Activated CD8-positive, alpha-beta T cell treated with anti-CD3 and anti-CD28 coated beads for 36 hours (primary cell): ENCODE results near the gene PIGW. TPM values are rescaled to one million over a fixed set of nuclear protein-coding genes. Genes with fewer than 3 reads are reported as not detected.
A peak's percentile ranks its signal among the peaks of the same experiment; 100 is the strongest.

Experiments
- ATAC-seq: fragments of 200-7000 bp; cut with Tn5 transposase; one replicate; pipeline ENCODE4 v1.10.0; 2021; ENCODE audit warnings: mild to moderate bottlenecking, moderate library complexity
- CTCF ChIA-PET: fragments of 350-600 bp; sonication (Branson Sonifier 250); formaldehyde crosslinking; loops from one replicate; lab custom pipeline; 2021; ENCODE audit warnings: antibody characterized with exemption; lab: Charles Lee
- POLR2A ChIA-PET: fragments of 350-600 bp; sonication (Branson Sonifier 250); formaldehyde crosslinking; loops from one replicate; lab custom pipeline; 2021; ENCODE audit warnings: antibody characterized with exemption; lab: Charles Lee
- DNase-seq: peaks from one replicate; pipeline ENCODE4 v3.0.0-alpha.2; 2020
- H3K27ac Mint-ChIP-seq: one replicate; pipeline ENCODE4 v1.8.0; 2021; ENCODE audit warnings: mild to moderate bottlenecking, mixed read lengths
- H3K27me3 Mint-ChIP-seq: one replicate; pipeline ENCODE4 v1.8.0; 2021; ENCODE audit warnings: mixed read lengths
- H3K36me3 Mint-ChIP-seq: one replicate; pipeline ENCODE4 v1.8.0; 2021; ENCODE audit warnings: low read depth, mixed read lengths
- H3K4me1 Mint-ChIP-seq: one replicate; pipeline ENCODE4 v1.8.0; 2021; ENCODE audit warnings: low read depth, mixed read lengths
- H3K4me3 Mint-ChIP-seq: one replicate; pipeline ENCODE4 v1.8.0; 2021; ENCODE audit warnings: mild to moderate bottlenecking, moderate library complexity, mixed read lengths
- H3K9me3 Mint-ChIP-seq: one replicate; pipeline ENCODE4 v1.8.0; 2021; ENCODE audit warnings: mixed read lengths
- CTCF ChIP-seq: fragments of 200-600 bp; IDR thresholded peaks from one replicate; pipeline ENCODE4 v1.8.0; 2022; ENCODE audit warnings: antibody characterized with exemption, mild to moderate bottlenecking
- intact Hi-C: fragments of 100-400 bp; cut with micrococcal nuclease; formaldehyde crosslinking; loops from one replicate; pipeline ENCODE4 v1.10.0; 2022
- total RNA-seq, 2 experiments: library from RNA; stranded (reverse); gene quantifications; one replicate each; pipeline ENCODE4 v1.2.3, GENCODE V29; 2021

Gene PIGW
- total RNA-seq, 2 experiments from 2014 or later, result 11.0 to 11.9 TPM

GRCh38 chr17:36498155-36498554 is 36.6 kb upstream of the PIGW start:
- POLR2A ChIA-PET, result interaction anchor here (0.7 to 1.3 kb wide), 3 partner anchors 9 to 12 kb away, joined by 3 to 4 read pairs (median 3); no protein-coding TSS in a partner anchor
- no peak for ATAC-seq
- H3K4me1 Mint-ChIP-seq, result peaks cover under 1% of the 10 kb centered on the region
- CTCF ChIA-PET, result interaction anchor here (0.6 kb wide), 1 partner anchor 45 kb away, joined by 3 read pairs; no protein-coding TSS in a partner anchor
- no peaks in the 10 kb centered on the region for H3K9me3 Mint-ChIP-seq
- peak overlapping the region; percentile 34 for H3K27ac Mint-ChIP-seq
- H3K4me3 Mint-ChIP-seq, result no peak overlapping the region
- no peak for TF ChIP-seq CTCF
- intact Hi-C loops, result no loop called here
- peaks cover 39% of the 10 kb centered on the region for H3K36me3 Mint-ChIP-seq
- DNase-seq, result no peak
- no peaks in the 10 kb centered on the region for H3K27me3 Mint-ChIP-seq

- Mint-ChIP-seq H3K4me1 (peaks cover 6% of the 10 kb centered on the region), H3K36me3 (peaks cover 40% of the 10 kb centered on the region), H3K9me3 (no peaks in the 10 kb centered on the region), H3K27me3 (no peaks in the 10 kb centered on the region), H3K4me3 (no peak overlapping the region), H3K27ac (peak overlapping the region; percentile 34)
- no peak for ATAC-seq
- intact Hi-C loops, result no loop called here
- POLR2A ChIA-PET, result interaction anchor here (0.7 kb wide), 1 partner anchor 10 kb away, joined by 3 read pairs; no protein-coding TSS in a partner anchor
- TF ChIP-seq CTCF, result no peak
- no peak for DNase-seq
- CTCF ChIA-PET, result interaction anchor here (0.8 kb wide), 1 partner anchor 22 kb away, joined by 3 read pairs; no protein-coding TSS in a partner anchor
Observed at GRCh38 chr17:36498560-36499300, 36.1 kb upstream of the PIGW start.

- POLR2A ChIA-PET, result interaction anchor here (0.7 to 1.5 kb wide), 7 partner anchors 11 to 34 kb away, joined by 3 to 4 read pairs (median 3); partner anchors contain the start of genes MYO19 and PIGW
- H3K36me3 Mint-ChIP-seq, result peaks cover 38% of the 10 kb centered on the region
- H3K9me3 Mint-ChIP-seq, result no peaks in the 10 kb centered on the region
Observed at GRCh38 chr17:36500745-36501225, 34.0 kb upstream of the PIGW start.

GRCh38 chr17:36501351-36501750 is 33.4 kb upstream of the PIGW start:
- Mint-ChIP-seq H3K4me3 (no peak overlapping the region), H3K9me3 (no peaks in the 10 kb centered on the region), H3K27ac (no peak overlapping the region), H3K36me3 (peaks cover 38% of the 10 kb centered on the region), H3K27me3 (no peaks in the 10 kb centered on the region), H3K4me1 (peaks cover 6% of the 10 kb centered on the region)
- ATAC-seq (no peak), DNase-seq (no peak)
- ChIA-PET POLR2A (interaction anchor here (0.9 to 1.4 kb wide), 2 partner anchors 17 to 34 kb away, joined by 3 read pairs; partner anchors contain the start of genes MYO19 and PIGW), CTCF (interaction anchor here (1.8 kb wide), 1 partner anchor 18 kb away, joined by 6 read pairs; no protein-coding TSS in a partner anchor)
- TF ChIP-seq CTCF, result no peak
- intact Hi-C loops, result no loop called here

More at GRCh38 chr17:36500745-36501225, 34.0 kb upstream of the PIGW start:
- TF ChIP-seq CTCF, result no peak
- CTCF ChIA-PET, result interaction anchor here (0.7 to 1.8 kb wide), 2 partner anchors 18 to 101 kb away, joined by 3 to 6 read pairs; partner anchors contain the start of gene MRM1
- Mint-ChIP-seq H3K4me3 (no peak overlapping the region), H3K27ac (no peak overlapping the region), H3K4me1 (peaks cover 6% of the 10 kb centered on the region), H3K27me3 (no peaks in the 10 kb centered on the region)
- no peak for ATAC-seq
- DNase-seq, result no peak
- intact Hi-C loops, result no loop called here

GRCh38 chr17:36501963-36502362 is 32.8 kb upstream of the PIGW start:
- Mint-ChIP-seq H3K36me3 (peaks cover 42% of the 10 kb centered on the region), H3K9me3 (no peaks in the 10 kb centered on the region), H3K27me3 (no peaks in the 10 kb centered on the region), H3K27ac (peak overlapping the region; percentile 18), H3K4me1 (peaks cover 6% of the 10 kb centered on the region), H3K4me3 (no peak overlapping the region)
- ATAC-seq (no peak), DNase-seq (no peak)
- ChIA-PET CTCF (no interaction called here), POLR2A (no interaction called here)
- no peak for TF ChIP-seq CTCF
- intact Hi-C loops, result no loop called here
